Measurements from ENCODE around the gene MRPL36. TPM values are rescaled to one million over a fixed set of nuclear protein-coding genes. Genes with fewer than 3 reads are reported as not detected.
A peak's percentile ranks its signal among the peaks of the same experiment; 100 is the strongest.

The MRPL36 gene
- total RNA-seq, 4 donors from 2014 or later = 13.7 to 62.5 (median 41.2) TPM

- H3K4me1 ChIP-seq = no peaks in the 10 kb centered on the region
- H3K36me3 ChIP-seq = no peaks in the 10 kb centered on the region
- TF ChIP-seq POLR2AphosphoS5 (IDR thresholded peaks at IDR 0.05) (no peak), EP300 (IDR thresholded peaks at IDR 0.05) (no peak), CTCF (IDR thresholded peaks at IDR 0.05) (no peak), POLR2A (IDR thresholded peaks at IDR 0.05) (no peak)
- H3K27ac ChIP-seq = no peak overlapping the region
- 82% methylated on average over 28 of the region's 29 CpGs for WGBS
- no peak overlapping the region for H3K4me3 ChIP-seq
- no peaks in the 10 kb centered on the region for H3K9me3 ChIP-seq
- peak in 1 of 2 donors; percentile 60 for DNase-seq (ENCODE audit: low spot score in 2 of 2)
- H3K27me3 ChIP-seq = peaks cover 24% of the 10 kb centered on the region
These were observed 47.5 kb downstream of the MRPL36 start for GRCh38 chr5:1751864-1752822.

GRCh38 chr5:1751026-1751863 is 48.4 kb downstream of the MRPL36 start:
- peak in 1 of 2 donors; percentile 69 for DNase-seq (ENCODE audit: low spot score in 2 of 2)
- Histone ChIP-seq H3K27ac (no peak overlapping the region), H3K4me1 (no peaks in the 10 kb centered on the region), H3K9me3 (no peaks in the 10 kb centered on the region), H3K27me3 (peaks cover 24% of the 10 kb centered on the region), H3K4me3 (no peak overlapping the region), H3K36me3 (no peaks in the 10 kb centered on the region)
- no peak for TF ChIP-seq EP300 (IDR thresholded peaks at IDR 0.05)
- TF ChIP-seq POLR2AphosphoS5 (IDR thresholded peaks at IDR 0.05) = no peak
- no peak for TF ChIP-seq CTCF (IDR thresholded peaks at IDR 0.05)
- no peak for TF ChIP-seq POLR2A (IDR thresholded peaks at IDR 0.05)
- 43% methylated on average over 19 of the region's 27 CpGs for WGBS

- Histone ChIP-seq H3K36me3 (no peaks in the 10 kb centered on the region), H3K9me3 (no peaks in the 10 kb centered on the region), H3K27me3 (peaks cover 24% of the 10 kb centered on the region), H3K4me3 (no peak overlapping the region), H3K4me1 (no peaks in the 10 kb centered on the region), H3K27ac (no peak overlapping the region)
- DNase-seq (ENCODE audit: low spot score in 2 of 2) = peak; percentile 20 to 60
- 86% methylated on average over 17 of the region's 17 CpGs for WGBS
- no peak for TF ChIP-seq POLR2A (IDR thresholded peaks at IDR 0.05)
- no peak for TF ChIP-seq CTCF (IDR thresholded peaks at IDR 0.05)
- TF ChIP-seq POLR2AphosphoS5 (IDR thresholded peaks at IDR 0.05) = no peak
- no peak for TF ChIP-seq EP300 (IDR thresholded peaks at IDR 0.05)
These were observed 49.2 kb downstream of the MRPL36 start for GRCh38 chr5:1750469-1750868.

GRCh38 chr5:1749346-1750124 is 50.1 kb downstream of the MRPL36 start:
- 91% methylated on average over 13 of the region's 19 CpGs for WGBS
- H3K27ac ChIP-seq = no peak overlapping the region
- H3K9me3 ChIP-seq = no peaks in the 10 kb centered on the region
- peak; percentile 19 to 61 for DNase-seq (ENCODE audit: low spot score in 2 of 2)
- TF ChIP-seq POLR2AphosphoS5 (IDR thresholded peaks at IDR 0.05) (no peak), POLR2A (IDR thresholded peaks at IDR 0.05) (no peak), CTCF (IDR thresholded peaks at IDR 0.05) (no peak), EP300 (IDR thresholded peaks at IDR 0.05) (no peak)
- H3K27me3 ChIP-seq = peaks cover 20% of the 10 kb centered on the region
- H3K4me3 ChIP-seq = no peak overlapping the region
- no peaks in the 10 kb centered on the region for H3K36me3 ChIP-seq
- H3K4me1 ChIP-seq = no peaks in the 10 kb centered on the region
